Myocyte (in vitro differentiated cells): ENCODE results near the gene GRIK4. TPM values are rescaled to one million over a fixed set of nuclear protein-coding genes. Genes with fewer than 3 reads are reported as not detected.
A peak's percentile ranks its signal among the peaks of the same experiment; 100 is the strongest.
"Not testable (repeated sequence)": the region's sequence is repeated elsewhere in the genome, so short reads cannot be mapped to it uniquely, and the experiment has no call there.

Source experiments
- DNase-seq: peaks from one replicate; pipeline ENCODE4 v3.0.0-alpha.2; 2012; ENCODE audit warnings: low read depth
- total RNA-seq: library from RNA; depleted of rRNA; stranded (reverse); fragments of >200 nt; gene quantifications from 2 replicates; pipeline ENCODE4 v1.2.3, GENCODE V29; 2014

GRIK4 gene
- total RNA-seq, 1 donor from 2014 or later = 0.27 TPM

DNA sequence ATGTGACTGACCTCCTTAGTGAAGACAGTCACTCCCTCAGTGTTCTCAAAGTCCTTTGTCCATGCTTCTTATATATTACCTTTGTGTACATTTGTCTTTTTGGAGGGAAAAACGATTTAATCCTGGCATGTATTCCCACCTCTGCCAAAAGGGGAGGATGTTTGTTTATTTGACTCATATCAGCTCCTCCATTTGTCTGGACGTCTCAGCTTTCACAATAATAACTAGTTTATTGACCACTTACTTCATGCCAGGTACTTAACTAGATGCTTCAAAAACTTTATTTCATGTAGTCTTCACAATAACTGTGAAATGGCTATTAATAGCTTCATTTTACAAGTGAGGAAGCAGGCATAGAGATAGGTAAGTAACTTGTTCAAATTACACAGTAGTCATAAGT lies 517.6 kb downstream of the GRIK4 start:
- no peak for DNase-seq

DNA sequence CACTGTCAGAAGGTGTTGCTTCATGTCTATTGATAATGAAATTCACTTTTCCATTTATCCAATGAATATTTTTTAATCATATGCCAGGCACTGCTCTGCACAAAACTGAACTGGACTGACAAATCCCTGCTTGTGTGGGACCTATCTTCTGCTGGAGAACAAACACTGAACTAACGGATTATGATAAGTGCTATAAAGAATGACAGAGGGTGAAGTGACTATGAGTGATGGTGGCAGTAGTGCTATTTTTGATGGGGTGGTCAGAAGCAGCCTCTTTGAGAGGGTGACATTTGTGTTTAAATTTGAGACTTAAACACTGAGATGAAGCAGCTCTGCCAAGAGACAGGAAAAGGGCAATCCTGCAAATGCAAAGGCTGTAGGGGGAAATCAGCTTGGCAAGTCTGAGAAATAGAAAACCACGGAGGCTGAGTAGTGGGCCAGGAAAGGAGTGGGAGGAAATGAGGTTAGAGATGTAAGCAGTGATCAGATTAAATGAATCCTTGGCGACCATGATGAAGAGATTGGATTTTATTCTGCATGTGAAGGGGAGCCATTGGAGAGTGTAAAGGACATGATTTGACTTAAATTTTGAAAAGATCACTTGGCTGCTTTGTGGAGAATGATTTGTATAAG lies 518.4 kb downstream of the GRIK4 start:
- peak; percentile 7 for DNase-seq

- DNase-seq = no peak
These were observed 519.6 kb downstream of the GRIK4 start for GRCh38 chr11:121031167-121031566.

DNA sequence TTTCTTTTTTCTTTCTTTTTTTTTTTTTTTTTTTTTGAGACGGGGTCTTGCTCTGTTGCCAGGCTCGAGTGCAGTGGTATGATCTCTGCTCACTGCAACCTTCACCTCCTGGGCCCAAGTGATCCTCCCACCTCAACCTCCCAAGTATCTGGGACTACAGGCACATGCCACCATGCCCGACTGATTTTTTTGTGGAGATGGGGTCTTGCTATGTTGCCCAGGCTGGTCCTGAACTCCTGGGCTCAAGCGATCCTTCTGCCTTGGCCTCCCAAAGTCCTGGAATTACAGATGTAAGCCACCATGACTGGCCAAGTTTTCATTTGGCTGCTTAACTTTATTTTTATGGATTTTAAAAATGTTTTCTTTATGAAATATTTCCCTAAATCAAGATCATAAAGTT lies 520.1 kb downstream of the GRIK4 start:
- DNase-seq = not testable (repeated sequence)

GRCh38 chr11:121032546-121032945 lies 521.0 kb downstream of the GRIK4 start:
- DNase-seq = no peak

DNA sequence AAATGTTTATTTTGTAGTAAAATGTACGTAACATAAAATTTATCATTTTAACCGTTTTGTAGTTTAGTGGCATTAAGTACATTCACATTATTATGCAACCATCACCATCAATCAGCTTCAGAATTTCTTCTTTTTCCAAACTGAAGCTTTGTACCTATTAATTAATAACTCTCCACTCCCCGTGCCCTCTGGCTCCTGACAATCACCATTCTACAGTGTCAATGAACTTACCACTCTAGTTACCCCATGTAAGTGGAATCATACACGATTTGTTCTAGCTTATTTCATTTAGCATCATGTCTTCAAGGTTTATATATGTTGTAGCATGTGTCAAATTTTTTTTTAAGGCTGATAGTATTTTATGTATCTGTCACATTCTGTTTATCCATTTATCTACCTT lies 522.1 kb downstream of the GRIK4 start:
- no peak for DNase-seq

DNA sequence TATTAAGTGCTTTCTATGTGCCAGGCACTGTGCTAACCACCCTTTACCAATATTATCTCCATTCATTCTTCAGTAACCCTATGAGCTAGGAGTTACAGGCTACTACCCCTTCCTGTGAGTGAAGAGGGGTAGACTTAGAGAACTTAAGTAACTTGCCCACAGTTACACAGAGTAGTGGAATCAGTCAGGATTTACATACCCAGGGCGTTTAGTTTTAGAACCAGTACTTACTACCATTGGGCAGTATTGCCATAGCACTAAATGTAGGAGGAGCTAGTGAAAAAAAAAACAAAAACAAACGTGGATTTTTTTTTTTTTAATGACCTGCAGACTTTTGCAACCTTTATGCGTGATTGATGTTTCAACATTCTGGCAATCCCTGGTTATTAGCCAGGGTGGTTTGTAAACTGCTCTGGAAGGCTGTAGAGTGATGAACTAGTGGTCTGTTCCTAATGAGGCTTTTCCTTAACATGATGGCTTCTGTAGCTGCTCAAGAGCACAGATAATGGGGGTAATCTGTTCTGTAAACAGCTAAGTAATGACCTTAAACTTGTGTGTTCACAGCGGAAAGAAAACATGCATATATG lies 523.7 kb downstream of the GRIK4 start:
- no peak for DNase-seq

- DNase-seq = no peak
These were observed 524.2 kb downstream of the GRIK4 start for GRCh38 chr11:121035780-121036179.

DNA sequence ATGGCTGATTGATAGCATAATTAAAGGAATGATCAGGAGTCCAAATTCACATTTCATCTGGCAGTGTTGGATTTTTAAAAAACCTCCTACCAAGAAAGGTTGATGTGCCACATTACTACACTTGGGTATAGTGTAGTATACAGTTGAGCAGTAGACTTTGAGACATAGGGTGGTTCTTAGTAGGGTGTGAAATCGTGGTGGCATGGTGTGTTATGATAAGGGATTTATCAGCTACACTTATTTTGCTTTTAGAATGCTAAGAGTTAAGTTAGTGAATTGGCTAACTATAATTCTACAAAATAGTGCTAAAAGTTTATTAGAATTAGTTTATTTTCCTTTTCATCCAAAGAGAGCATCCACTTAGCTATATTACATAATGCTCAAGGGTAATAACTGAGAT lies 525.5 kb downstream of the GRIK4 start:
- no peak for DNase-seq

Other genes starting within 250 kb of the GRIK4 start
- 17.7 and 24.2 TPM in 2 replicates for gene TLCD5, start 186.4 kb upstream of the GRIK4 start, total RNA-seq
- 85.1 and 85.6 TPM in 2 replicates for gene ARHGEF12, start 175.3 kb upstream of the GRIK4 start, total RNA-seq